GM04503 (cell line): ENCODE results near the gene TMPRSS11F.

Source experiments
- DNase-seq: peaks from one replicate; pipeline ENCODE4 v3.0.0-alpha.2; 2012; ENCODE audit warnings: low read depth

TMPRSS11F gene

GRCh38 chr4:68077301-68077700 lies 52.4 kb downstream of the TMPRSS11F start:
- DNase-seq: no peak

- no peak for DNase-seq
These were observed 53.5 kb downstream of the TMPRSS11F start for GRCh38 chr4:68076194-68076593.

GRCh38 chr4:68074397-68074796 lies 55.3 kb downstream of the TMPRSS11F start:
- DNase-seq: no peak

DNA sequence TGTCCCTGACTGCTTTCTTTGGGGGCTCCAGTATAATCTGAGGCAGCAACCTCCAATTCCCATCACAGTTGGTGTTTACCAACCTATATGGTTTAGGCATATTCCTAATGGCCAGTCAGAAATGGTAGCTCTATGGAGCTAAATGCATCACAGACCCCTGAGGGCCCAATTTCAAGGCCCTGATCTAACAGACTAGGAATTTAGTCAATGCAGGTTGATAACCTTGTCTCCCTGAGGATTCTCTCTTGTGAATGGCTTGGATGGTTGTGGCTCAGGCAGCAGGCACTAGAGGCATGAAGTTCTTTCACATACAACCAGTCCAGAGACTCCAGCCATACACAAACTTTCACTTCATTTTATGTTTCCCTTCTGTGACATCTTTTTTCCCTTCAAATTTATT lies 59.4 kb downstream of the TMPRSS11F start:
- no peak for DNase-seq

- no peak for DNase-seq
These were observed 67.2 kb downstream of the TMPRSS11F start for GRCh38 chr4:68062501-68062900.

- DNase-seq: no peak
These were observed 91.4 kb downstream of the TMPRSS11F start for GRCh38 chr4:68038272-68038671.

GRCh38 chr4:68021185-68021584 lies 108.5 kb downstream of the TMPRSS11F start:
- DNase-seq: no peak

DNA sequence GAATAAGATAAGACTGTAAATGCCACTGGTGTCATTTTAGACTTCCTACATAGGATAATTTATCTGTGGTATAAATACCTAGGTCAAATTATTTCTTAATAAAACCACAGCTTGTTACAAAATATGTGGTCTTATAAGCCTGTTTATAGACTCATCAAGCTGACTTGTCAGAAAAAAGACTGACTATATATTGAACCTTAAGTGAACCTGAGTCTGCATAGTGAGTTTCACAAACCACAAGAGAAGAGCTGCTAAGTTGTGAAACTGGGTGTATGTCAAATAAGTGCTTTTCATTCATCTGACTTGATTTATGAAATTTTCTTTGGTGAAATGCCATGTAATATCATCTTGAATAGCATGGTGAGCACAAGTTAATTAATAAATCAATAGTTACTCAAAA lies 118.0 kb downstream of the TMPRSS11F start:
- DNase-seq: no peak
